Medulla oblongata (tissue), 1 donor: ENCODE data around the gene RHOBTB3.

Experiments used
- DNase-seq: peaks from one replicate; pipeline ENCODE4 v3.0.0-alpha.2; 2015; ENCODE audit errors: extremely low spot score

The RHOBTB3 gene

DNA sequence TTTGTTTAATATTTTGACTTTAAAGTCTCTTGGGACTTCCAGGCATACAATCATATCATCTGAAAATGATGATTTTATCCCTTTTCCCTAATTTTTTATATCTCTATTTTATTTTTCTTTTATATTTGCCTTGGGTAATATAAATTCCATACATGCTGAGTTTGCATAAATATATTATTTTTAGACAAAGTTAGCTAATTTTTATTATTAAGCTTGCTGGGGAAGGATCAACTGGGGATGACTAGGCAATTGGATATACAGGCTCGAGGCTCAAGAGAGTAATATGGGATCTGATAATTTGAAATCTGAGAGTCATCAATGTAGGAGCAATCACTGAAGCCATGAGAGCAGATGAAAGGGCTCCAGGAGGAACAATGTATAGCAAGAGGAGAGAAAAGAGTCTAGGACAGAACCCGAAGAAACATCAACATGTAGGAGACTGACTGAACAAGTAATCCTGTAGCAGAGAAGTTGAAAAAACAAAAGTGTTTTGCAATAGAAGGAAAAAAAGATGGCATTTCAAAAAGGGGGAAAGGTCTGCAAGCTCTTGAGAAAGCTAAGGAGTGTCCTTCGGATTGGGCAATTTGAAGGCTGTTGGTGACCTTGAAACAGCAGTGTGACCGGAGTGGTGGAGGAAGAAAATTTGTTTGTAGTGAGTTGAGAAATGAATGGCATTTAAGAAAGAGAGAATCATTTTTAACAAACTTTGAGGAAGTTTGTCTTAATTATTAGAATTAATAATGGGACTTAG is 17.0 kb upstream of the RHOBTB3 start:
- DNase-seq = no peak

DNA sequence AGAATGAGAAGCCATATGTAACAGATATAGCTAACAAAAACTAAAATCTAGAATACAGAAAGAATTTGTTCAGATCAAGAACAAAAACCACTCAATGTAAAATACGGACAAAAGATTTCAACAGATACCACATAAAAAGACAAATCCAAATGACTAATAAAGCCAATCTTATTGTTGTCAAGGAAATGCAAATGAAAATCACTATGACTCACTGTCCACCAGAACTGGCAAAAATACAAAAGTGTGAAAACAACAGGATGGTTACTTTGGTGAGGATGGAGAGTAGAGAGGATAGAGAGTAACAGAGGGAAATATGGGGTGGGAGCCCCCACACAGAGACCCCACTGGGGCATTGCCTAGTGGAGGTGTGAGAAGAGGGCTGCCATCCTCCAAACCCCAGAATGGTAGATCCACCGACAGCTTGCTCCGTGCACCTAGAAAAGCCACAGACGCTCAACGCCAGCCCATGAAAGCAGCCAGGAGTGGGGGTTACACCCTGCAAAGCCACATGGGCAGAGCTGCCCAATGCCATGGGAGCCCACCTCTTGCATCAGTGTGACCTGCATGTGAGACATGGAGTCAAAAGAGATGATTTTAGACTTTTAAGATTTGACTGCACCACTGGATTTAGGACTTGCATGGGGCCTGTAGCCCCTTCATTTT is 15.2 kb upstream of the RHOBTB3 start:
- DNase-seq = no peak

DNA sequence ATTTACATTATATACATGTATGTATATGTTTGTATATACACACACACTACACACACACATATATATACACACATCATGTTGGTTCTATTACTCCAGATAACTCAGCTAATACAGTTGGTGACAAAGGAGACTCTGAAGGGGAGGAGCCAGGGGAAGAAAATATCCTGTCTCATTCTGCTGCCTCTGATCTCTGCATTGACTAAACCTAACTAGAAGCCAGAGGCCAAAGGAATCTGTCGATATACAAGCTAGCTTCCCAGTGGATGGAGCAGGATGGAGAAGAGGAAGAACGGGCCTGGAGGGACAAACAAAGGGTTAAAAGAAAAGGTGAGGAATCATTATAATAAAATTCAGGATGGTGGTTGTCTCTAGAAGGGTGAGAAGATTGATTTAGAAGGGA is 13.7 kb upstream of the RHOBTB3 start:
- DNase-seq = no peak

DNA sequence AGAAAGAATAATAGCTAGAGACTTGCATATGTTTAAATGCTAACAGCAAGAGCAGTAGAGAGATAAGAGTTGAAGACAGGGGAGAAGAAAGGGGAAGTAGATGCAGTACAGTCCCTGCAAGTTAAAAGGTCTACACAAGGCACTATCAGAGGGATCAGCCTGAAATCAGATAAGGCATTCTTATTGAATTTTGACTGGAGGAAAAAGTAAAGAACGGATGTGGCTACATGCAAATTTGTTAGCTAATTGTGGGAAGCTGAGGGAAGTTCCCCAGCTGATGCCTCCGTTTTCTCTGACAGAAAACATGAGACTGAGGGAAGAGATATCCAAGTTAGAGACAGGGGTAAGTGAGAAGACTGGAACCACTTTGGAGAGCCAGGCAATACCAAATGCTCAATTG is 12.9 kb upstream of the RHOBTB3 start:
- DNase-seq = no peak

DNA sequence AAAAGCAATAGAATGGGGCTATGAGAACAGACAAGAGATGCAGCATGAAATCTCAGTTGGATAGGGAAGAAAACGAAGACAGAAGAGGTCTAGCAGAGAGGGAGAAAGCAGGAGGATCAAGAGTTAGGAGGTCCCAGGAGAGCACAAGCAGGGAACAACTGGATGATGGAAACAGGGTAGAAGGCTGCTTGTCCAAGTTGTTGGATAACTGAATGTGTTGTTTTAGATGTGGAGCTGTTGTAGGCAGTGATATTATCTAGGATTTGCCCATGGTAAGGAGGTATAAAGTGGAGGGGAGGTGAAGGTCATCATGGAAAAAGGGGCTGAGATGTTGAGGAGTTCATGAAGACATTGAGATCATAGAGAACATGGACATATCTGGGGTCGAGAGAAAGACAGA is 12.4 kb upstream of the RHOBTB3 start:
- no peak for DNase-seq

DNA sequence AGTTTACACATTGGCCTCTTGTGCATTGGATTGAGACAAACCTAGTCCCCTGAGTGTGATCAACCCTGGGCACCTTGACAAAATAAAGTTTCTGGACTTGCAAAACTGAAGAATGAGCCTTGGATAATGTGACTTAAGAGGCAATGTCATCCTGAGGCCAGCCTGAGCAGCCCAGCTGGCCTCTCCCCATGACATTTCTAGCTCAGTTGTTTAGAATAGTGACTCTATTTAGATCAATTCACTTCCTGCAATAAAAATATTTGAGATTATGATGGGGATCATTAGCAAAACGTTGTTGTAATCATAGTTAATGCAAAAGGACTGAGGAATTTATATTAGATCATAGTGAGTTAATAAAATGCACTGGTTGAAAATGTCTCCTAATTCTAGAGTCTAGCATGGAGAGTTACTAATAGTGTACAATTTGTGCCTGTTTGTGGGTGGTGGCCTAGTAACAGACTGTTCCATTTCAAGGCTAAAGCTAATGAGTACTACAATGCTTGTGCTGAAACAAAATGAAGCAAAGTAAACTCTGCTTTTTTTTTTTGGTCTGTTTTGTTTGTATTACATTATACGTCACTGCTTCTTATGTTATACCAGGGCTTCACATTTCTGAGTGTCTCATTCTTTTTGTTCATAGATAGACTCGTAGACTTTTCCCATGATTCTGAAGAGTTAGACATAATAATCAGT is 10.9 kb upstream of the RHOBTB3 start:
- DNase-seq = peak; percentile 46

DNA sequence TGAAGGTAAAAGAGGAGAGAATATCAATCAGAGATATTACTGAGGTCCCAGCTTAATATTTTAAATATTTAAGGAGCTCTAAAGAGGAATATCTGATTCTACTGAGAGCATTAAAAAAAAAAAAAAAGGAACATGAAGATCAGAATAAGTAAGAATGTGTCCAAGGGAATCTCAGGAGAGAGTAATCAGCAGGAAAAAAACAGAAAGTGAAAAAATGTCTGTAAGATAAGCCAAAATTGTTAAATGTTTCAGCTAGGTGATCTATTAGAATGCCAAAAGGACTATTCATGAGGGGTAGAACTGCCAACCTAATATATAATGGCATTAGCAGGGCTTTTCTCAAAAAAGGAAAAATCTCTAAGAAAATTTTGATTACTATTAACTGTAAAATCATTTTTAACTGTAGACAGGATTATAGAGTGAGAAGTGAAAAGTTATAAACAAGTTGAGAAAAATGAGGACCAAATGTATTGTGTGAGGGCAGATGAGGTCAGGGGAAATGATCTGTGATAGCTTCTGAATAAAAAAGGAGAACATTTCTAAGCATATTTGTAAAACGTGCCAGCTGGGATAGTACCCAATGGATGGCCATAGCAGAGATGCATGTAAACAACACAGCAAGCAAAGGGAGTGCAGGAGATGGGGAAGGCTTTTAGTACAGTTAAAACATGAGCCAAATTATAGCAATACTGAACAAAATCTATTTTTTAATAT is 9.4 kb upstream of the RHOBTB3 start:
- no peak for DNase-seq

DNA sequence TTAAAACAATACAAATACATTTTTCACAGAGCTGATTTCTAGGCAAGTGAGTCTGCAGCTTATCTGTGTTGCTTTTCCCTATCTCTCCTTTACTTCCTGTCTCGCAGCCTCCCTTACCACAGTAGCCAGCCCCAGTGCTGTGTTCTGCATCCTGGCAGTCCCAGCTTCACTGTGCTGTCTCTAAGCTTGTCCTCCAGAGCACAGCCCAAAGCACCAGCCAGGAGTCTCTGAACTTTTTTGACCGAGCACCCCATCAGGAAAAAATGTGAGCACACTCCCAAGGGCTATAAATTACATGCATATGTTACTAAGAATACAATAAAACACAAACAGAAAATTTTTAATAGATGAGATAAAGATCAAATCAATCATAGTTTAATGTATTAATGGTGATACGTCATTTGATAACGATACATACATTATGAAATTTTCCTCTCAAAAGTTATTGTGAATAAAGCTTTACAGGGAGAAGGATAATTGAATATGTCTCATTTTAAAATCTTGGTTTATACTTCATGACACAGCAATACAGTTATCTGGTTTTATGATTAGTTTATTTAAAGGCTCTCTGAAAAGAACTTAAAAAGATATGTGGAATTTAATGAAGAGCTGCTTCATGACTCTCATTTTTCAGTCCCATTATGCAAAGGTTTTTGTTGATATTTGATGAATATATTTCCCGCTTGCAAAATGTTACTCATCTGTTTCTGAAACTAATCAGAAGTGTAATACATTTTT is 7.3 kb upstream of the RHOBTB3 start:
- DNase-seq = no peak

DNA sequence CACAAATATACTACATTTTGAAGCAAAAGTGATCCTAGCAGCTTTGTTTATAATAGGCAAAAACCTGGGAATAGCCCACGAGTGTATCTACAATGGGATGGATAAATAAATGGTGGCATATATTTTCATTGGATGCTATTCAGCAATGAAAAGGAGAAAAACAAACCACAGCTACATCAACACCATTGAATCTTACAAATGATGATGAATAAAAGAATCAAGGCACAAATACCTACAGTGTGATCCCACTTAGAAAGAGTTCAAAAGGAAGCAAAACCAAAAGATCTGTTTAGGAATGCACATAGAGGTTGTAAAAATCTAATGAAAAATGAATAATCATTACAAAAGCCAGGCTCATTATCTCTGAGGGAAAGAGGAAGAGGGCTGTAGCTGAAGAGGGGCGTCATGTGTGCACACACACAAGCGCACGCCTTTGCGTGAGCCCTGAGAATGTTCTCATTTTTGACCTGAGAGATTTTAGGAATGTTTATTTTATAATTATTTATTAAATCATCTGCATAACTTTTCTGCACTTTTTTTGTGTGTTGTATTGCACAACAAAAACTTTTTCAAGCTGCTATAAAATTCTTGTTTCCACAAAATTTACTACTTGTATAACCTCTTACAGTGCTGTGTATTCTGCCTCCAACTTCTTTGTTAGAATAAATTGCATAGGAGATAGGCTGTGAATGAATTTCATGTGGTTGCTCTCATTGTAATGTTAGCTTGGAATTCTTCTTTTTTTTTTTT is 5.9 kb upstream of the RHOBTB3 start:
- no peak for DNase-seq

DNA sequence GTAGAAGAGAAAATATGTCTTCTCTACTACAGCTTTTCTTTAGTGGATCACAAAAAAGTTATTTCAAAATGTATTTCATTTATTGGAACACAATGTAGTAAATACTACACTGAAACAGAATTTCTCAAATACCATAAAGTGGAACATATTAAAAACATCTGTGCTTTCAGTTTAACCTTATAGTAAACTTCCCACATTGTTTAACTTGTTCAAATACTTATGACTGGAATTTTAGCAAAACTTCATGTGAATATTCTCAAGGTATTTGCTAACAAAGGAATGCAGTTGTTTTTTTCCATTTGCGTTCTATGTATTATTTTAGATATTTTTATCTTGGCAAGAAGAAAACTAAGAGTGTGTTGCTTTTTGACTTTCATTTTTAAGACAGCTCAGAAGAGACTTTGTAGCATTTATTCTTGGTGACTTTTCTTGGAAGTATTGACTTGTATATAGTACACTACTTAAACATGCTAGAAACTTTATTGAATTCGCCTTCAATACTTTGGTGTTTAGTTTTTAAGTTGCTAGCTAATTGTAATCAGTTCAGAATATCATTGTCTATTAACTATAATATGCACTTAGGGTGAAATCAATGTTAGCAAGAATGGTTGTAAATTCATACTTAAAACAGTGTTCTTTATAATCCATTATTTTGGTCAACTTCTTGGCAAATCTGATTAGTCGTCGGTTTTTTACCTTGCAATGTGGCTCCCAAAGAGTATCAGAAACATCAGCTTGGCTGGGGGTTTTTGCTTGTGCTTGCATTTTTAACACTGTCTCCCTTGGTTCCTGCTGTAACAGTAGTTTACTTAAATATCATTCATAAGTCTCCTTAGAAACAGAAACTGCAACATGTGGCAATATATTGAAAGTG is 5.0 kb upstream of the RHOBTB3 start:
- no peak for DNase-seq

DNA sequence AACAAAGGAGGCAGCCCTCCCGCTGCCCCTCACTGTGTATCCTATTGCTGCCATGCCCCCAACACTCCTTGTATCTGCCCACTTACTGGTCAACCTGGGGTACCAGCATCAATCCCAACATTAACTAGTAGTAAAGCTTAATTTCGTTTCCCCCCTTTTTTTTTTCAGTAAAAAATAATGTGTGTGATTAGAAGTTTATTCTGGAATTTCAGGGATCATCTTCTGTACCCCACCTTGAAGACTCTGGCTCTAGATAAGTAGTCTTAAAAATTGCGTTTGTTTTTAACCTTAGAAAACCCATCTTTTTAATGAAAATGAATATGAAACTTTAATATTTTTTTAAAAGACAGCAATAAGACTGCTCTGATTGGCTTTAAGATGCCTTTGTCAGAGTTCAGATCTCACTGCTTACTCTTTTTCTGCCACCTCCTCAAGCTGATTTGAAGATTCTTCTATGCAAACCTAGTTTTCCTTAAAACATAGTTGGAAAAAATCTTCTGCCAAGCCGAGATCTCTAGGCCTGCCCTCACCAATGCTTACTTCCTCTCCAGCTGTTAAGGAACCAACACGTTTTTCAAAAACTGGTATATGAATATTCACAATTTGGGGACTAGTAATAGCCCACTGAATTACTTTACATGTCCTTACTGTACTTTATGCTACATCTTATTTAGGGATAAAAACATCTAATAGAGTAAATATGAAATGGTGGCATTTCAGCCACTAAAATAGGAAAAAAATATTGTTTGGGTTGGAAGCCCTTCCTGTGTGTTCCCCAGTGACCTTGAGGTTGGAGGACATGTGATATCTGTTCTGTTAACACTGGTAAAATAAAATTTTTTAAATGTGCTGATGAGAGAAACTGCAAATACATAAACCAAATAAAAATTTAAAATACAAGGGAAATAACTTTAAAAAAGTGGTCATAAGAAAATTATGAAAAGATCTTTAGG is 4.0 kb upstream of the RHOBTB3 start:
- no peak for DNase-seq

DNA sequence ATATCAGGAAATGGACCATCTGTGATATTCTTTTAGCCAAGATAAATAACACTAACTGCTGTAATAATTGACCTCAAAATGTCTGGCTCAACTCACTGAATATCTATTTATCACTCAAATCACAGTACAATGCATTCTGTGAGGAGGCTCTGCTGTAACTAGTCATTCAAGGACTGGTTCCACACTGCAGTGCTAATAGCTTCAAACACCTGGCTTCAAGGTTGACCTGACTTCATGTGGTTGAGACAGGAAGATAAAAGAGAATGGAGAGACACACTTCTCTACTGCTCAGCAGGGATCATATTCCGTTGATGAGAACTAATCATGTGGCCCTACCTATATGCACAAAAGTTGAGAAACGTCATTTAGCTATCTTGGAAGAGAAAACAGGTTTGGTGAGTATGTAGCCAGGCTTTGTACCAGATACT is 3.4 kb upstream of the RHOBTB3 start:
- DNase-seq = no peak

DNA sequence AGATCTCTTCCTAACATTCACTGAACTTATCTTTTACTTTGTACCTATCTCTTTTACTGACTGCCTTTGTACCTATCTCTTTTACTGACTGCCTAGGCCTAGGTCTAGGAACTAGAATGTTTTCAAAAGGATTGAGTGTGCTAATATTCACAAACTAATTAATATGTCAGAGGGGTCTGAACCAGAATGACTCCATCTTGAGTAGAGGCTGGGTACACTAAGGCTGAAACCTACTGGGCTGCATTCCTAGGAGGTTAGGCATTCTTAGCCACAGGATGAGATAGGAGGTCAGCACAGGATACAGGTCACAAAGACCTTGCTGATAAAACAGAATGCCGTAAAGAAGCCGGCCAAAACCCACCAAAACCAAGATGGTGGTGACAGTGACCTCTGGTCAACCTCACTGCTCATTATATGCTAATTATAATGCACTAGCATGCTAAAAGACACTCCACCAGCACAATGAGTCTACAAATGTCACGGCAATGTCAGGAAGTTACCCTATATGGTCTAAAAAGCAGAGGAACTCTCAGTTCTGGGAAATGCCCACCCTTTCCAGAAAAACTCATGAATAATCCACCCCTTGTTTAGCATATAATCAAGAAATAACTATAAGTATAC is 2.5 kb upstream of the RHOBTB3 start:
- DNase-seq = no peak

DNA sequence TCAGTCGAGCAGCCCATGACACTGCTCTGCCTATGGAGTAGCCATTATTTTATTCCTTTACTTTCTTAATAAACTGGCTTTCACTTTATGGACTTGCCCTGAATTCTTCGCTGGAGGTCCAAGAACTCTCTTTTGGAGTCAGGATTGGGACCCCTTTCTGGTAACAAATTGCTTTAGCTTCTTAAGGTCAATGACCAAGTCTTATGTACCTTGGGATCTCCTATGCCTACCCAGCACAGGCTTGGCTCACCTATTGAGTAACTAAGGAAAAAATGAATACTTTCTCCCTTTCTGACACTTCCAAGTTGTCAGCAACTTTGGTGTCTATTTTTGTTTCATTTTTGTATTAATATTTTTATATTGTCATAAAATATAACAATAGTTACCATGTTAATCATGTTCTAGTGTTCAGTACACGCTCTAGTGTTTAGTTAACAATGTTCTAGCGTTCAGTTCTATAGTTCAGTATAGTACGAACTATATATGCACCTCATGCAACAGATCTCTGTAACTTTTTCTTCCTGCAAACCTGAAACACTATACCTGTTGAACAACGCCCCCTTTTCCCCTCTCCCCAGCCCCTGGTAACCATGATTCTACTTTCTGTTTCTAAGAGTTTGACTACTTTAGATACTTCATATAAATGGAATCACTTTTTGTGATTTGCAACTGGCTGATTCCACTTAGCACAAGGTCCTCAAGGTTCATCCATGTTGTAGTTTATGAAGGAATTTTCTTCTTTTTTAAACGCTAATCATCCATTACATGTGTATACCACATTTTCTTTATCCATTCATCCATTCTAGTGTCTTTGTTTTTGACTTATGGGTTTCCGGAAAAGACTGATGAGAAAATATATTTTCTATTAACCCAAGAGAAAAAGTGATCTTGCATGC is 1.8 kb upstream of the RHOBTB3 start:
- no peak for DNase-seq

DNA sequence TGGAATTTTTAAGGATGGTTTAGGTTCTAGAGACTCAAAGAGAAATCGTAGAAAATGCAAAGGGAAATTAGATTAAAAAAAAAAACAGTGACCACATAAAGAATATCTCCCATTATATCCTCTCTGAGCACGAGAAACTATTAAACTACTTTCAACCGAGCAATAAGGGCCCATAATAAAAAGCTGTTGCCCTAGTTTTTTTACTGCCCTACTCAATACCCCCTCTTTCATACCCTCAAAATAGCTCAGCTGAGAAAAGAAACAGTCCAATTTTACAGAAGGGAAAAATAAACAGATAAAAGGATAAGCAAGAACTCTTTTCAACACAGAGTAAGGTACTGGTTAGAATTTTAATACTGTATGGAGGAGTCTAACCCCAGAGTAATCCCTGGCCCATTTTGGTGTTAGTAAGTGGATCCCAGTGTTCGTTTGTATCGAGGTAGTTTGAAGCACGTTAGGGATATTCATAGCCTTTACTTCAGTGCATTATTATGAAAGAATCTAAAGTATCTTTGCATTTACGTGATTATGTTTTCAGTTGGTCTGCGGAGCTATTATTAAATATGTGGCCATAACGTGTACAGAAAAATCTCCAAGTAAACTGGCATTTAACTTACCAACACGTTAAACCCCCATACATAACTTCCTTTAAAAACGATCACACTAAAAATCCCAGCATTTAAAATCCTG is 980 bp upstream of the RHOBTB3 start:
- no peak for DNase-seq
